GM19351 (cell line): Measurements from ENCODE around the gene CEACAM19.
"Not testable (repeated sequence)": the region's sequence is repeated elsewhere in the genome, so short reads cannot be mapped to it uniquely, and the experiment has no call there.

ENCODE experiments used
- ATAC-seq: cut with Tn5 transposase; IDR thresholded peaks from one replicate; pipeline ENCODE4 v1.9.1; 2021; ENCODE audit warnings: mild to moderate bottlenecking, moderate library complexity; ENCODE audit not compliant: unreplicated experiment

CEACAM19 gene, protein sequence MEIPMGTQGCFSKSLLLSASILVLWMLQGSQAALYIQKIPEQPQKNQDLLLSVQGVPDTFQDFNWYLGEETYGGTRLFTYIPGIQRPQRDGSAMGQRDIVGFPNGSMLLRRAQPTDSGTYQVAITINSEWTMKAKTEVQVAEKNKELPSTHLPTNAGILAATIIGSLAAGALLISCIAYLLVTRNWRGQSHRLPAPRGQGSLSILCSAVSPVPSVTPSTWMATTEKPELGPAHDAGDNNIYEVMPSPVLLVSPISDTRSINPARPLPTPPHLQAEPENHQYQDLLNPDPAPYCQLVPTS

DNA sequence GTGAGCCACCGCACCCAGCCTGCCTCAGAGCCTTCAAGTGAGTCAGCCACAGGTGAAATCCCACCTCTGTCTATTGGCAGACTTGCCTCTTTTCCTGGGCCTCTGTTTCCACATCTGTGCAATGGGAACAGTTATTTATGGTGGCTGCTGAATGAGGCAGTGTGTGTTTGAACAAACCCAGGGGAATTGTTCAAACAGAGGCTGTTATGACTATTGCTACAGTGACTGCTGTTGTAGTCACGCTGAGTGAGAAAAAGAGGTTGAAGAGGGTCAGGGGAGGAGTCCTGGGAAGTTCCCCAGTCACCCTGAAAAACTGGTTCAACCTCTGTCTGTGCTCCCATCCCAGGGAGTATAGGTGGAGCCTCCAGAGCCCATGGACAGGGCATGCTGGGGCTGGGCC lies at the start of gene CEACAM19:
TSS of gene CEACAM19 (plus strand) at position 83 of the 400 bp plus-strand sequence. CDS start 450 bp downstream, outside the sequence.
- ATAC-seq, result no peak

DNA sequence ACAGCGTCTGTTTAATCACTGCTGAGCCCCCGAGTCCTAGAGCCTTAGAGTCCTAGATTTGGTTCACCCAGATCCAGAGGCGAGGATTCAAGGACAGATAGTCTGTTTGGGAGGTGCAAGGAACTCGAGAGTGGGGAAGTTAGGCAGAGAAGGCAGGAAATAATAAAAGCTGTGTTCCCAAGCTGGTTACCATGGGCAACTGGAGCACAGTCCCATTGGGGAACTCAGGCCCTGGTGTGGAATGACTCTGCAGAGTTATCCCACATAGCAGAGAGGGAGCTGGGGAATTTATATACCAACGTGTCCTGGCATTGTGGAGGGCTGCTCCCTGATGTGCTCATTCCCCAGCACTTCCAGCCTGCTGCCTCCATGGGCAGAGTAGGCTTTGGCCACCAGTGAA lies 48.2 kb upstream of the CEACAM19 start:
- no peak for ATAC-seq

DNA sequence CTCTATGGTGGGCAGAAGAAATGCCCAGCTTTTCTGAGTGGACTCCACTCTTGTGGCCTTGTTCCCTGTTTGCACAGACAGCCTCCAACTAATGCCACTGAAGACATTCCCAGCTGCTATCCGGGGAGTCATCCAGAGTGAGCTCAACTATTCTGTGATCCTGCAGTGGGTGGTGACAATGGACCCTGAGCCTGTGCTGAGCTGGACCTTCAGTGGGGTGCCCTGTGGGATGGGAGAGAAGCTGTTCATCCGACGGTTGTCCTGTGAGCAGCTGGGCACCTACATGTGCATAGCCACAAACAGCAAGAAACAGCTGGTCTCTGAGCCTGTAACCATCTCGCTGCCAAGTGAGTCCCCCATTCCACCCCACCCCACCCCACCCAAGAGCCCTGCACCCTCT lies 47.7 kb upstream of the CEACAM19 start:
- ATAC-seq, result no peak

DNA sequence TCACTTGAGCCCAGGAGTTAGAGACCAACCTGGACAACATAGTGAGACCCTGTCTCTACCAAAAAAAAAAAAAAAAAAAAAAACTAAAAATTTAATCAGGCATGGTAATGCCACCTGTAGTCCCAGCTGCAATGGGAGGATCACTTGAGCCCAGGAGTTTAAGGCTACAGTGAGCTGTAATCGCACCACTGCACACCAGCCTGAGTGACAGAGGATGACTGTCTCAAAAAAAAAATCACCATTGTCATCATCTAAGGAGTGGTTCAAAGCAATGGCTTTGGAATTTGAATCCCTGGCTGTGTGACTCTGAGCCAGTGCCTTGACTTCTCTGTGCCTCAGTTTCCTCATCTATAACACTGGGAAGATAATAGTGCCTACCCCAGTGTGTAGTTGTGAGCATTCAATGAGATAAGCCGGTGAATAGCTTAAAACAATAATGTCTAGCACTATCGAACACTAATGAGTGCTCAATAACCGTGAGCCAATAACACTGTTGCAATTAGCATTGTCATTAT lies 46.4 kb upstream of the CEACAM19 start:
- no peak for ATAC-seq

DNA sequence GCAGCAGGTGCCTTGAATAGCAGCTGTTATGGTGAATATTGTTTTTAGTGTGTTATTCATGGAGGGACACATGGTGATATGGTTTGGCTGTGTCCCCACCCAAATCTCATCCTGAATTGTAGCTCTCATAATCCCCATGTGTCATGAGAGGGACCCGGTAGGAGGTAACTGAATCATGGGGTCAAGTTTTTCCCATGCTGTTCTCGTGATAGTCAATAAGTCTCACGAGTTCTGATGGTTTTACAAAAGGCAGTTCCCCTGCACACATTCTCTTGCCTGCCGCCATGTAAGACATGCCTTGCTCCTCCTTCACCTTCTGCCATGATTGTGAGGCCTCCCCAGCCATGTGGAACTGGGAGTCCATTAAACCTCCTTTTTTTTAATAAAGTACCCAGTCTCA lies 45.6 kb upstream of the CEACAM19 start:
- not testable (repeated sequence) for ATAC-seq

DNA sequence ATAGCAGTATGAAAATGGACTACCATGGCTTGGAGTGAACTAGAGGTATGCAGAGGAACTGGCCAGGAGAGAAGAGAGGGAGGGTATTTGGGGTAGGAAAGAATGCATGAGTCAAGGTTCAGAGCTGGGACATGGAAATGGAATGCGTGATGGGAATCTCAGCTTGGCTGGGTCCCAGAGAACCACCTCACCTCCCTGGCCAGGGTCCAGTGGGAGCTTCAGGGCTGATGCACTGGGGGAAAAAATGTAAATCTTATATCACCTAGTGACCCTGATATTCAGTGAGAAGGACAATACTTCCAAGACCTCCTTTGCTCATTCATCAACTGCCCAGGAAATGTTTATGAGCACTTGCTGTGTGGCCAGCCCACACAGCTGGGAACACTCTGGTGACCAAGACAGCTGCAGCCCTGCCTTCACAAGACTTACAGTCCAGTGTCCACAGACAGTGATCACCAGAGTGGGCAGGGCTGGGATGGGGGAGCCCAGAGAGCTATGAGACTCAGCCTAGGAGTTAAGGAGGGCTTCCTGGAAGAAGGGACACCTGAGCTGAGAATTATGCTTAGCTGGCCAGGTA lies 45.1 kb upstream of the CEACAM19 start:
- no peak for ATAC-seq

DNA sequence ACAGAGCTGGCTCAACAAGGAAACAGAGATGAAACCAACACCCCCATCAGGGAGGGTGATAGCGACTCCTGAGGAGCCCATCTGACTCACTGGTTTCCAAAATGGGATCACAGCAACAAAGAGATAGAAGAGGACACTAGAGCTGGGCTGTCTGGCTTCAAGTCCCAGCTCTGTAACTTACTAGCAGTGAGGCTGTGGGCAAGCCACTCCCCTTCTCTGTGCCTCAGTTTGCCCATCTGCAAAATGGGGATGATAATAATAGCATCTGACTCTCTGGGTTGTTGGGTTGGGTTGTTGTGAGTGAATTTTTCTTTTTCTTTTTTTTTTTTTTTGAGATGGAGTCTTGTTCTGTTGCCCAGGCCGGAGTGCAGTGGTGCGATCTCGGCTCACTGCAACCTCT lies 43.7 kb upstream of the CEACAM19 start:
- no peak for ATAC-seq

DNA sequence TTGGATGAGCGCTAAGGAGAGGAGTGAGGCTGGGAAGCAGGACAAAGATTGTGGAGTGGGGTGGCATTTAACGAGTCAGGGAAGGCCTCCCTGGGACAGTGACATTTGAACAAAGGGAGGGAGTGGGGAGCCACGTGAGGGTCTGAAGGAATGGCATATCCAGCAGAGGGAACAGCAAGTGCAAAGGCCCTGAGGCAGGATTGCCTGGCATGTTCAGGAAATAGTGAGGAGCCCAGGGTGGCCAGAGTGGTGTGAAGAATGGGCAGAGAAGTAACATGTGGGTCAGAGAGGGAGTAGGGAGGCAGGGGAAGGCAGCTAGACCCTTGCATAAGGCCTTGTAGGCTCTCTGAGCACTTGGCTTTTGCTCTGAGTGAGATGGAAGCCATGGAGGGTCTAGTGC lies 42.5 kb upstream of the CEACAM19 start:
- ATAC-seq, result no peak

DNA sequence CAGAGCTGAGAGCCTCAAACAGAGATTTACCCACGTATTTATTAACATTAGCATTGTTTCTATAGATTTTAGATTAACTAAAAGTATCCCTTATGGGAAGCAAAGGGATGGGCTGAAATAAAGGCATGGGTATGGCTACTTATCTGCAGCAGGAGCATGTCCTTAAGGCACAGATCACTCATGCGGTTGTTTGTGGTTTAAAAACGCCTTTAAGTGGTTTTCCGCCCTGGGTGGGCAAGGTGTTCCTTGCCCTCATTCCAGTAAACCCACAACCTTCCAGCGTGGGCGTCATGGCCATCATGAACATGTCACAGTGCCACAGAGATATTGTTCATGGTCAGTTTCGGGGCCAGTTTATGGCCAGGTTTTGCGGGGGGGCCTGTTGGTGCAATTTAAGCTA lies 39.7 kb upstream of the CEACAM19 start:
- not testable (repeated sequence) for ATAC-seq

DNA sequence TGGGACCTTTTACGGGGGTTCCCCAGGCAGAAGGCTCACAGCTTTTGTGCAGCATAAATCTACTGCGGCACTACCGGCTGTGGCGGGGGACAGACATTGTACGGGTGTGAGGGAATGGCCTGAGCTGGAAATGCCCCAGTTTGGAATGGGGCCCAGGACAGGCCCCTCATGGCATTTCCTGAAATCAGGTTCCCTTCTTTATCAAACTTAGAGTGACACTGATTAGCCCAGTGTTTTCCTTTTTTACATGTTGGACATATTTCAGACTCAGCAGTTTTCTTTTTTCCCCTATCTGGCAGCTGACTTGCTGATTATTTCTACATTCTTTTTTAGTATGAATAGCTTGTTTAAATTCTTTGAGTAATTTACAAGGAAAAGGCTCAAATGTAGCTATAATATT lies 37.2 kb upstream of the CEACAM19 start:
- ATAC-seq, result not testable (repeated sequence)

DNA sequence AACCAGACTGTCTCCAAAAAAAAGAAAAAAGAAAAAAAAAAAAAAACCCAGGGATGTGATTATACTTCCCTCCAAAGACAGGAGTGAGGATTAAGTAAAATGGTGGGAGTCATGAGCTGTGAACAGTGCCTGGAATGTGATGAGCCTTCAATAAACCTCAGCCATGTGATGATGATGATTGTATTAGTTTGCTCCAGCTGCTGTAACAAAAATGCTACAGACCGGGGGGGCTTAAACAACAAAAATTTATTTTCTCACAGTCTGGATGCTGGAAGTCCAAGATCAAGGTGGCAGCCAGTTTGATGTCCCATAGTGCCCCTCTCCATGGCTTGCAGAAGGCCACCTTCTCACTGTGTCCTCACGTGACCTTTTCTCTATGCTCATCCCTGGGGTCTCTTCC lies 36.5 kb upstream of the CEACAM19 start:
- ATAC-seq, result no peak

DNA sequence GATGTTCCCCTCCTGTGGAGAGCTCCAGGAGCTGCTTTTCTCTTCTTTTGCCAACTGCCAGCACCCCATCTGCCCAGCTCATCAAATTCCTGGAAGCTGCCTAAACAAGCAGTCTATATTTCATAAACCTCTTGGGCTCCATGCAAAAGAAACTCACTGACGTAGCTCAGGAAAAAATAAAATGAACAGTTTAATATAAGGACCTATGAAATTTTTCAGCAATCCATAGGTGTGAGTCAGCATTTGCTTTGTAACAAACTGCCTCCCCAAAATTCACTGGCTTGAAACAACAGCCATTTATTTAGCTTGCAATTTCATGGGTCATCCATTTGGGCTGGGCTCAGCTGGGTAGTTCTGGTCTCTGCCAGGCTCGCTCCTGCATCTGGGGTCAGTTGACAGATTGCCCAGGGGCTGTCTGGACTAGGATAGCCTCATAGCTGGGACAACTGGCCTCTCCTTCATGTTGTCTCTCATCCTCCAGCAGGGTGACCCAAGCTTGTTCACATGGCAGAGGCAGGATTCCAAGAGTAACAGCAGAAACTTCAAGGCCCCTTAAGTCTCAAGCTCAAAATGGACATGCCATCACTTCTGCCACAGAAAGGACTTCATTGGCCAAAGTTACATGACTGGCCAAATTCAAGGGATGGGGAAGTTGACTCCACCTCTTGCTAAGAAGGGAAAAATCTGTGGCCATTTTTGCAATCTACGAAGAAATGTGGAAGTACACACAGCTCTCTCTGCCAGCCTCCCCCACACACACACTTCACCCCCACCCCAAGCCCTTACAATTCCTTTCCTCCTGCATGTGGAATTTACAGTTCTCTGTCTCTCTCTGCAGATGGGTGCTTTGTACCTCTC lies 35.5 kb upstream of the CEACAM19 start:
- no peak for ATAC-seq

DNA sequence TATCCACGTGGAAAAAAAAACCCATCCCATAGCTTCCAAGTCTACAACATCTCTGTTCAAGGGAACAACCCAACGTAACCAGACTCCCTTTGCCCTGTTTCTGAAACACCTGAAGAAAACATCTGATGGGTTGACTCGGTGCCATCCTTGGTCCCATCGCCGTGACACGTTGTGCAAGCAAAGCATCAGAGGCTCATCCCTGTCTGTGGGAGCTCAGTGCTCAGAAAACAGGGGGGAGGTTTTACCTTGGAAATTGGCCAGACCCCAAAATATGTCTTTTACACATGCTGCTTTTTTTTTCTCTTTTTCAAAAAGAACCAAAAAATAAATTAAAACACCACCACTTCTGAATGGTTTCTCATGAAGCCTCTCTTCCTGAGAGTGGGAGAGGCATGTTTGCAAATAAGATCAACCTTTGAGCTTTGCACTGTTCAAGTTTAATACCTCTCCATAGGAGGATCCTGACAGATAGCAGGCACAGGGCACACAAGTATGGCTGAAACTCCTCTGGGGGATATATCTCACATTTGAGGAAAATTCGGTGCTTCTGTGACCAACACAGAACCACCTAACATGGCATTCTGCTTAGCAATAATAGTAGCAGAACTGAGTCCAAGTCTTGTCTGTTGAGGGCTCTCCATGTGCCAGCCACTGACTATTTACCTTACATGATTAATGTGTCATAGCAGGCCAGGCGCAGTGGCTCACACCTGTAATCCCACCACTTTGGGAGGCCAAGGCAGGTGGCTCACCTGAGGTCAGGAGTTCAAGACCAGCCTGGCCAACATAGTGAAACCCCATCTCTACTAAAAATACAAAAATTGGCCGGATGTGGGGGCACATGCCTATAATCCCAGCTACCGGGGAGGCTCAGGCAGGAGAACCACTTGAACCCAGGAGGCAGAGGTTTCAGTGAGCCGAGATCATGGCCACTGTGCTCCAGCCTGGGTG lies 34.6 kb upstream of the CEACAM19 start:
- ATAC-seq, result no peak

DNA sequence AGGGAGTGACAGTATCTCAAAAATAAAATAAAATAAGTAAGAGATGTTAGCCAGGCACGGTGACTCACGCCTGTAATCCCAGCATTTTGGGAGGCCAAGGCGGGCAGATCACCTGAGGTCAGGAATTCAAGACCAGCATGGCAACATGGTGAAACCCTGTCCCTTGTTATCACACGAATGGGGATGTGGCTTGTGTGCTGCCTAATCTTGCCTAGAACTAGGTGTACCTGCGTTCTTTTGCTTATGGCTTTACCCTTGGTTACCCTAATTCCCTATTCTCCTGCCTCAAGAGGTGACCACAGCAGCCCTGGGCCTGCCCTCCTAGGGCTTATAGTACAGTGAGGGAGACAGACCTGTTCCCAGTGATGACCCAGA lies 33.9 kb upstream of the CEACAM19 start:
- no peak for ATAC-seq

DNA sequence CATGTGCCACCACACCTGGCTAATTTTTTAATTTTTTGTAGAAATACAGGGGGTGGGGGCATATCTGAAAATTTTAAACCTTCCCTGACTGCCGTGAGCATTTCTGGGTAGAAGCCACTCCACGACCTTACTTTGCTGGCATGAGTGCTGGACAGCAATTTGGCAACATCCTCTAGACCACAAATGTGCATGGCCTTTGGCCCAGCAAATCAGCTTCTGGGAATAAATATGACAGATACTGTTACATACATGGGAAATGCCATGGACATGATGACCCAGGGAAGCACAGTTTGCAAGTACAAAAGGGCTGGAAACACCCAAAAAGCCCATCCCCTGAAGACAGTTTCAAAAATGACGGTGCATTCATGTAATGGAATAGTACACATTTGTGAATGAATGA lies 30.8 kb upstream of the CEACAM19 start:
- no peak for ATAC-seq

DNA sequence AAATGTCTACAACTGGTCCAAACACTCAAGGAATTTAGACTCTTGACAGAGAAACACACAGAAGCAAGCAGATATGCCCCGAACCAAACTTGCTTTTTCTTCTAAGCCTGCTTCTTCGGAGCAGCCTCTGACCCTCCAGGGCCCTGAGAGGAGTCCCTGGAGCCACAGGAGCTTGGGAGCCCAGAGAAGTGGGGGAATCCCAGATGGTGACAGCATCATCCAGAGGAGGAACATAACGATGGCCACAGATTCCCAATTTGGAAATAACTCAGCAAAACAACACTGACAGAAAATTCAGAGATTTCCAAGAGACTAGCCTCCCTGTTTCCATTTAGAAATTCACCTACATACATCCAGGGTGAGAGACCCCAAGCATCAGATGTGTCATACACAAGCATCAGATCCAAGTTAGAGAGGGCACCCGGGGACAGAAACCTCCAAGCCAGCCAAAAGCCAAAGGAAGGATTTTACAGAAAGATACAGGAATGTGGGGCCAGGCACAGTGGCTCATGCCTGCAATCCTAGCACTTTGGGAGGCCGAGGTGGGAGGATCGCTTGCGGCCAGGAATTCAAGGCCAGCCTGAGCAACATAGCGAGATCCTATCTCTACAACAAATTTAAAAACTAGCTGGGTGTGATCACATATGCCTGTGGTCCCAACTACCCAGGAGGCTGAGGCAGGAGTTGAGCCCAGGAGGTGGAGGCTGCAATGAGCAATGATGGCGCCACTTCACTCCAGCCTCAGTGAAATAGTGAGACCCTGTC lies 29.6 kb upstream of the CEACAM19 start:
- no peak for ATAC-seq

DNA sequence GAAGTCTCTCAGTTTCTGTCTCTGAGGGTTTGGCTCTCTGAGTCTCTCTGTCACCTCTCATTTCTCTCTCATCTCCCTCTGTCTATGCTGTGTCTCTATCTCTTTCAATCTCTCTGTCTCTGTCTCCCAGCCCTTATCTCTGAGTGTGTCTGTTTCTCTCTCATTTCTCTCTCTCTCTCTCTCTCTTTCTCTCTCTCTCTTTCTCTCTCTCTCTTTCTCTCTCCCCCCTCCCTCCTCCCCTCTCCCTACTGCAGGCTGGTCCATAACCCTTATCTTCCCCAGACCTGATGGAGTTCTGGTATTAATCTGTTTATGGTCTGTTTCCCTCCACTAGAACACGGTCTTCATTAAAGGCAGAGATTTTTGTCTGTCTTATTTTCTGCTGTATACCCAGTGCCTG lies 28.9 kb upstream of the CEACAM19 start:
- ATAC-seq, result no peak

DNA sequence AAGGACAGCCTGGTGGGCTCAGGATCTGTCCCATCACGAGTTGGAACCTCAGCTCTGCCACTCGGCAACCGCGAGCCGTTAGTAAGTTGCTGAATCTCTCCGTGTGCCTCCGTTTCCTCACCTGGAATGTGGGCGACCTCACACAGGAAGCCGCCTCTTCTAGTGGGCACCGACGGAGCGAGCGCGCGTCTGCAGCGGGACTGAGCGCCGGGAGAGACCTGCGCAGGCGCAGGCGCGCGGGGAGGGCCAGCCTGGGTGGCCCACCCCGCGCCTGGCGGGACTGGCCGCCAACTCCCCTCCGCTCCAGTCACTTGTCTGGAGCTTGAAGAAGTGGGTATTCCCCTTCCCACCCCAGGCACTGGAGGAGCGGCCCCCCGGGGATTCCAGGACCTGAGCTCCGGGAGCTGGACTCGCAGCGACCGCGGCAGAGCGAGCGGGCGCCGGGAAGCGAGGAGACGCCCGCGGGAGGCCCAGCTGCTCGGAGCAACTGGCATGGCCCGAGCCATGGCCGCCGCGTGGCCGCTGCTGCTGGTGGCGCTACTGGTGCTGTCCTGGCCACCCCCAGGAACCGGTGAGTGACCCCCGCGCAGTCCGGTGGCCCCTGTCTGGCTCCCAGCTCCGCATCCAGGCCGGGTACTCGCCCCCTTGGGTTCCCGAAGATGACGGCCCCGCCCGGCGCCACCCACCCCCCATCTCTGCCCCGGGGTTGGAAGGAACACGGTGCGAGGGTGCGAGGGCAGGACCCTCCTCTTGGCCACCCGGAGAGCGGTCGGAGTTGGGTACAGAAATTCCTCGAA lies 27.5 kb upstream of the CEACAM19 start, which contains the start of gene PVR:
TSS of gene PVR (plus strand) at position 306 of the 797 bp plus-strand sequence. CDS start at position 493, 187 bp downstream.
- no peak for ATAC-seq
